HG02678 (cell line): ENCODE data around the gene SDC3.

ENCODE experiments used
- ATAC-seq: cut with Tn5 transposase; IDR thresholded peaks from one replicate; pipeline ENCODE4 v1.9.1; 2021; ENCODE audit warnings: mild to moderate bottlenecking, moderate library complexity; ENCODE audit not compliant: unreplicated experiment

Gene SDC3

DNA sequence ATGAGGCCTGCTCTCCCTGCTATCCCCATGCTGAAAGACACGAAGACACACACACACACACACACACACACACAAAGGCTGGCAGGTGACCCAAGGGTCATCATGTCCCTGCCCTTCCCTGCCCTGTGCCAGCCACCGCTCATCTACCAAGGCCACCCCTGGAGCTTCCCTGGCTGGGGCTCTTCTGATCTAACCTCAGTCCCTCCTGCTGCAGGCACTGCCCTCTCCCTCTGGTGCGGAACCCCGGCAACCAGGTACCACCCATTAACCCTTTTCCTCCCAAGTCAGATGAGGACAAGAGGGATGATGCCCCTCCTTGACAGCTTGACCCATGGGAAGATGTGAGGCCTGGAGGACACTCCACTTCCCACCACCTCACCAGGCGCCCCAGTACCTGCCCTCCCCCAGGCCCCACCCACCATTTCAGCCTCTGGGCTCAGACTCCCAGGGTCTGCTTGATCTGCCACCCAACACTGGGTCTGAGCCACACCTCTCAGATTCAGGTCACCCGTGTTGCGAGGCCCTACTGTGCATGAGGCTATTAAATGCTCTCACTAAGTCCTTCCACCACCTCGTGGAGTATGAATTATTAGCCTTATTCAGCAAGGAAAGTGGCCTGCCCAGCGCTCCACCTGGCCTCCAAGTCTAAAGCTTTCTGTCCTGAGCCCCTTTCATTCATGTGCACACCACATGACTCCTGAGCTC is 2.5 kb downstream of the SDC3 start:
- no peak for ATAC-seq

DNA sequence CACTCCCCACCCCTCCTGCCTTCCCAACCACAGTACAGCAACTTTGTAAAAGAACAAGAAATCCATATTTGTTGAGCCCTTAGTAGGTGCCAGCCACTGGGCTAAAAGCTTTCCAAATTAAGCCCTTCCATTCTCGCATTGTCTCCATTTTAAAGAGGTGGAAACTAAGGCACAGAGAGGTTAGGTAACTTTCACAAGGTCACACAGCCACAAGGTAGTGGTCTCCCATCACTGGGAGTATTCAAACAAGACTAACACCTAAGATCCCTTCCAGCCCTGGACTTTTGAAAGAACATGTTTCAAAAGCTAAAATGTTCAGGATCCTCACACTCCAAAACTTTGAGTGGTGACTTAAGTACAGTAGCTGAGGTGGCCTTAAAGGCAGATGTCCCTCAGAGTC is 3.2 kb downstream of the SDC3 start:
- ATAC-seq, result no peak

DNA sequence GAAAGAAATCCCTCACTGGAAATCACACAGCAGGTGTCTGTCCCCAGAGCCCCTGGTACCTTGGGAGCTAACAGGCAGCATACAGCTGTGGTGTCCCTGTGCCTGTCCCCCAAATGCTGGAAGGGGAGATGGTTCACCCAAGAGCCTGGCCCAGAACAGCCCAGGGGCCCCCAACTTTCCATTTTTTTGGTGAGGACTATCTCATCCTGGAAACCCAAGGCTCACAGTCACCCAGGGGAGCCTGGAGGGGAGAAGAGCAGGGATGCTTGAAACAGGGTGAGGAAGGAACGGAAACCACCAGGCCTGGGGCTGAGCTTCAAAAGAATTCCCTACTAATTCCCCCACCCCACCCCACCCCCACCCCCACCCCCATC is 3.6 kb downstream of the SDC3 start:
- no peak for ATAC-seq

DNA sequence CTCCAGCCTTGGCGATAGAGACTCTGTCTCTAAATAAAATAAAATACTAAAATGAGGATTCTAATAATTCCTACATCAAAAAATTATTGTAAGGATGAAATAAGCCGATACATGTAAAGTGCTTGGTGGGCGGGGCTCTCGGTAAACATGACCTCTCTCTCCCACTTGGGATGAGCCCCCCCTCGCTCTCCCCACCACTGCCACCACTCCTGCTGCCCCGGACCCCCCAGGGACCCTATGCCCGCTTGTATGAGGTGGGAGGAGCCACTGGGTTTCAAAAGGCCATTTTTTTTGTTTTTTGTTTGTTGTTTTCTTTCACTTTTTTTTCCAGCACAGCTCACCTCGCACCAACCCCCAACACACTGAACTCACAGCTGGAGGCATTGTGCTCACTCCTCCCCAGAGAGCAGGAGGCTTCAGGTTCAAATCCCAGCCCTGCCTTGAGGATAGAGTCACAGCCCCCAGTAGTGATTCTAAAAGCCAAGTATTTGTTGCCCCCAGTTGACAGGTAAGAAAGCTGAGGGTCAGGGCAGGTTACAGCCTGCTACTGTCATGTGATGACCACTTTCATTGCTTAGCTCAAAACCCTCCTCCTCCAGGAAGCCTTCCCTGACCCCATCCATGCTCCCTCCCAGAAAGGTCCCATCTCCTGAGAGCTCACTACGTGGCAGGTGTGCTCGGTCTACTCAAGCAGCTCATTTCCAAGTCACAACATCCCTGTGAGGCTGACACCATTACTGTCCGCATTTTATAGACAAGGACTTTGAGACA is 4.2 kb downstream of the SDC3 start:
- ATAC-seq, result no peak

DNA sequence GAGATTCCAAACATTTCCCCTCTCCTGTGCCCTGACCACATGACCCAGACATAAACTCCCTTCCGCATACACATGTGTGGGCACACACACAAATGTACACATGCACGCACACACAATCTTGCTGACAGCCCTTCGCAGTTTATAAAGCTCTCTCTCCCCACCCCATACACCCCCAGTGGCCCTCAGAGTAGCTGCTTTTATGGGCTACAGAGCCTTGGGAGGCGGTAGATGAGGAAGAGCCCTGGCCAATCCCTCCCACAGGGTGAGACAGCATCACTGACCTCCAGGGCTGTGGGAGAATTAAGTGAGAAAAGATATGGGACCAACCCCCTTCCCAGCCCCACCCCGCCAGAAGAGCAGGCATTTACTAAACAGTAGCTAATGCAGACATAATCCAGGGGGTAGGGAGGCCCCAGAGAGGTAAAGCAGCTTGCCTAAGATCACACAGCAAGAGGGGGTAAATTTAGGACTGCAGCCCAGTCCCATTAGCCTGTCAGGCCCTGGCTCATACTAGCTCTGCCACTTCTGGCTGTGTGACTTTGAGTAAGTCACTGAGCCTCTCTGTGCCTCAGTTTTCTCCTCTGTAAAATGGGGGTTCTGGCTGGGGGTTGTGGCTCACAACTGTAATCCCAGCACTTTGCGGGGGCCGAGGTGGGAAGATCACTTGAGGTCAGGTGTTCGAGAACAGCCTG is 5.1 kb downstream of the SDC3 start:
- no peak for ATAC-seq

DNA sequence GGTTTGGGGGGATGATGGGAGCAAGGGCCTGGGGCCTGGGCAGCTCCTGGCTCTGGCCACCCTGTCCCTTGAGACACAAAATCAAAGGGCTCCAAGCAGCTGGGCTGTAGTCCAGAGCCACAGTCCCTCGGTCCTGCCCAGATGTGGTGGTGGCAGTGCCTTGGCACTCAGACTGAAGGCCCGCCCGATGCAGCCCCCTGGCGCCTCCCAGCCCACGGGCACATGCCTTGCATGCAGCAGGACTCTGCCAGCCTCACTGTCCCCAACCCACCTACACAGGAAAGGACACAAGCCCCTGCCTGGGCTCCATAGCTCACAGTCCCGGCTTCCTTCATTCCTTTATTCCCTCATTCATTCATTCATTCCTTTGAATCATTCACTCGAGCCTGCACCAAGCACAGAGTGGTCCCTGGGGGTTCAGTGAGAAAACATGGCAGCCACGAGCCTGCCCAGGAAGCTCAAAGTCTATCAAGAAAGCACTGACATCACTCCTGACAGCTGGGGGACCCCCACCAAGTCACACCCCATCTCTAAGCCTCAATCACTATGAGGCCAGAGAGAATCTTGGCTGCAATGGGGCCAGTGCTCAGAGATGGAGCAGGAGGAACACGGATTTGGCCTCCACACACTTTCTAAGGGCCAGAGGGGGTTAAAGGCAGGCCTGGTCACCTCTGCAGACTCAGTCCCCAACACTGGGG is 5.8 kb downstream of the SDC3 start:
- no peak for ATAC-seq

DNA sequence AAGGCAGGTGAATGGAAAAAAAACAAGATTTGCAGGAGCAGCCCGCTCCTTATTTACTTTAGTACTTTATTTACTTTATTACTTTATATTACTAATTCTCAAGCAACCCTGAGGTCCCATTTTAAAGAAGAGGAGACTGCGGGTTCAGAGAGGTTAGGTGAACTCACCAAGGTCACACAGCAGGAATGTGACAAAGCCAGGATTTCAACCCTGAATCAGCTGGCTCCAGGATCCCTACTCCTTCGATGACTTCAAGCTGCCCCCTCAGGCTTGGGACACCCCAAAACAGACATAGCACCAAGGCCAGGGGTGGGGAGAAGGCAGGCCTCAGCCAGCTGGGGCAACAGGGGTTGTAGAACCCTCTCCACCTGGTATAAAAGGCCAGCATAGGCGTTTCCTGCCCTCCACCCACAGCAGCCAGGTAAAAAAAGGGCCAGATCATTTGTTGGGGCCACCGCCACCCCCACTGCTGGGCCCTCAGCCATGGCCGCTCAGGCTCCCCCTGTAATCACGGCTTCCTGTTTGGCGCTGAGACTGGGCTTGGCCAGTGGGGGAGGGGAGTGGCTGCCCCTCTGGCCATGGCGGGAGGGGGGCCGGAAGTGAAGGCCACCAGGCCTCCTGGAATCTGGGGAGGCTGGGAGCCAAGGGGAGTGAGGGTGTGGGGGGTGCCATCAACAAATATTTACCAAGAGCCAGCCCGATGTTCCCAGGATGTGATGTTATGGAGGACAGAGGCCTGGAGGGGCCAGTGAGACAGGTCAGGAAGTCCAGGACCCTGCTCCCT is 6.6 kb downstream of the SDC3 start:
- no peak for ATAC-seq

DNA sequence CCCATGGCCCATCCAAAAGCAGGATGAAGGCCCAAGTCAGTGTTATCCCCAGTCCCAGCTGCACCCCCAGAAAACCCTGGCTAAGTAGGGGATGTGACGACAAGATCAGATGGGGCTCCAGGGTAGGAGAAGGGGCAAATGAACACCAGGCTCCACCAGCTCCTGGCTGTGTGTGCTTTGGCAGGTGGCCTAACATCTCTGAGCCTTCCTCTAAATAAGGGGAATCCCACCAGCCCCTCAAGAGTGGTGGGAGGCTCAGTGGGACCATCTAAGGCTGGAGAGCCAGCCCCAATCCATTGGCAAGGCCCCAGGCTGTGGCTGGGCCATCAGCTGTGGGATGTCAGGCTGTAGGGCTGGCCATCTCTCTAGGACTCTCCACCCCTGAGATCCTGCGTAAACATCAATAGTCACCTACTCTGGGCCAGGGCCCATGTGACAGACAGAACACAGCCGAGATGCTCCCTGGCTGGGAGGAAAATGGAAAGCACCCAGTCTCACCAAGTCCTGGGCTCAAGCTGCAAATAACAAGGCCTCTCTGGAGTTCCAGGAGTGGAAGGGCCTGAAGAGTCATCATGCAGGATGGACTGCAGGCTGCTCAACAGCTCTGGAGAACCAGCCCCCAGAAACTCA is 7.5 kb downstream of the SDC3 start:
- no peak for ATAC-seq

DNA sequence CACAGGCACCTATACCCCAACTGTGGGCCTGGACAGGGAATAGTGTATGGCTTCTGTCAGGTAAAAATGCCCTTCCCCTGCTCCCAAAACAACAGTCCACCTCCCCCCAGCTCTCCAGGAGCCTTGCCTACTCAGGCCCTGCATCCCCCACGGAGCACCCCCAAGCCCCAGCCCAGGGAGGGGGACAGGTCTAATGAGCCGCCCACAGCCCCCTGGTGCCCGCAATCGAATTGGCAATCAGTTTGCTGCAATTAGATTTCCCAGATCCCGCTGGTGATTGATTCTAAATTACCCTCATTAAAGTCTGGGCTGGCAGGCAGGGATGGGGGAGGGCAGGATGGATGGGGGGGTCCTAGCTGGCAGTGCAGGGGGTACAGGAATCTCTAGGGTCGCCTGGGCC is 8.1 kb downstream of the SDC3 start:
- ATAC-seq, result no peak

DNA sequence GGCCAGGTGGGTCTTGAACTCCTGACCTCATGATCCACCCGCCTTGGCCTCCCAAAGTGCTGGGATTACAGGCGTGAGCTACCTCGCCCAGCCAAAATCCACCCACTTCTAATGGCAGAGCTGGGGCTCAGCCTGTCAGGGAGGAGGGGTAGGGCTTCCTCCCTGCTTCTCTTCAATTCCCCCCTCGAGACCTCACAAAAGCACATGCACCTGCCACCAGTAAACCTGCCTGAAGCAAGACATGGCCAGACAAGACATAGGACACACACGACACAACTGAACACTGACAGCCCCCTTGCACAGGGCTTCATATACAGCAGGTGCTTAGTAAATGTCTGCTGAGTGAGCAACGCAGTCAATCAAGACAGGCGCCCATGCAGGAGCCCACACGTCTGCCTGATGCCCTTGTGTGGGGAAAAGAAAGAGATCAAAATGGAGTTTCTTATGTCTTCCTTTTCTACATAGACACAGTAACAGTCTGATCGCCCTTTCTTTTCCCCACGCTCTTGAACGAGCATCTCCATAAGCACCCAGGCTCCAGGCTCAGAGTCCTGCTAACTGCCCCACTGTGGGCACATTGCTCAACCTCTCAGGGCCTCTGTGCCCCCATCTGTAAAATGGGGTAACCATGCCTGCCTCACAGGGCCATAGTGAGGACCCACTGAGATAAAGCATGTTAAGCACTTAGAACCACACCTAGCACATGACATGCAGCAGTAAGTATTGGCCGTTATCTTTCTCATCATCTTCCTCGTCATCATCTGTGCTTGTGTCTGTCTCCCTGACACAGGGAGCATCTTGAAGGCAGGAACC is 8.8 kb downstream of the SDC3 start:
- no peak for ATAC-seq

DNA sequence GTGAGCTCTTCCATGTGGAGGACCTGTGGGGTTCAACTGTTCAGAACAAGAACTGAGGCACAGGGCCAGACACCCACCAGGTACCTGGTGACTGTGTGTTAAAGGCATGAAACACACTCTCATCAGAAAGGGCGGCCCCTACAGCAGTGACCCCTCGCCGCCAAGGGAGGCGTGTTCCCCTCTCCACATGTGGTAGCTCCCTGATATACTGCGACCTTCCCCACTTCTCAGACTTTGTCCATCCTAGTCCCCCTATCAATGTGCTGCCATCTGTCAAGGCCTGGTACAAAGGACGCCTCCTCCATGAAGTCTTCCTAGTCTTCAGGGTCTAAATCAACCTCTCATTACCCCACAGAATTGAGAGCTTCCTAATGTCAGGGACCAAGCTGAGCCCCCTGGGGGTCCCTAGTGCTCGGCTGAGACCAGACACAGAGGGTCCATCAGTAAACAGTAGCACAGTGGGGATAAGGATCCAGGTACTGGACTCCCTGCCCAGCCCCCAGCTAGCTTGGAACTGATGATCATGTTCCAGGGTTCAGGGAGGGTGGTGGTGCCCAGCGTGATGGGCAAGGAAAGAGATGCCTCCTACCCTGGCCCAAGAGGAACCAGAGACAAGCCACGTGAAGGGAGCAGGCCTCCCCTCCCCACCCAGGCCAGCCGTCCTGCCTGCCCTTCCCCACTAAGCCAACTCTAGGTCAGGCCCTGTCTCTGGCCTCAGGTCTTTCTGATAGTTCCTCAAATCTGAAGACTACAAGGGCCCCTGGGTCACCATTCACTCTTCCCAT is 10.3 kb downstream of the SDC3 start:
- no peak for ATAC-seq

DNA sequence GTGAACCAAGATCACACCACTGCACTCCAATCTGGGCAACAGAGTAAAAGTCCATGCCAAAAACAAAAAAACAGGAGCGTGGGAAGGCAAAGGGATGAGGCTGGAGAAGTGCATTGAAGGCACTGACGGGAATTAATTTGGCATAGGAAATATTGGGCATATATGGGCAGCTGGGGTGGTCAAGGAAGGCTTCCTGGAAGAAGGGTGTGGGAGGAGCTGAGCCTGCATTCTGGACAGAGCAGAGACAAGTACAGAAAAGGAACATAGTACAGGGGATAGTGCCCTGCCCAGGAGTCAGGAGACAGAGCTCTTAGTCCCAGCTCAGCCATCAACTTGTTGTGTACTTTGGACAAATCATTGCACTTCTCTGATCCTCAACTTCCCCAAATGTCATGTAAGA is 11.7 kb downstream of the SDC3 start:
- ATAC-seq, result no peak

DNA sequence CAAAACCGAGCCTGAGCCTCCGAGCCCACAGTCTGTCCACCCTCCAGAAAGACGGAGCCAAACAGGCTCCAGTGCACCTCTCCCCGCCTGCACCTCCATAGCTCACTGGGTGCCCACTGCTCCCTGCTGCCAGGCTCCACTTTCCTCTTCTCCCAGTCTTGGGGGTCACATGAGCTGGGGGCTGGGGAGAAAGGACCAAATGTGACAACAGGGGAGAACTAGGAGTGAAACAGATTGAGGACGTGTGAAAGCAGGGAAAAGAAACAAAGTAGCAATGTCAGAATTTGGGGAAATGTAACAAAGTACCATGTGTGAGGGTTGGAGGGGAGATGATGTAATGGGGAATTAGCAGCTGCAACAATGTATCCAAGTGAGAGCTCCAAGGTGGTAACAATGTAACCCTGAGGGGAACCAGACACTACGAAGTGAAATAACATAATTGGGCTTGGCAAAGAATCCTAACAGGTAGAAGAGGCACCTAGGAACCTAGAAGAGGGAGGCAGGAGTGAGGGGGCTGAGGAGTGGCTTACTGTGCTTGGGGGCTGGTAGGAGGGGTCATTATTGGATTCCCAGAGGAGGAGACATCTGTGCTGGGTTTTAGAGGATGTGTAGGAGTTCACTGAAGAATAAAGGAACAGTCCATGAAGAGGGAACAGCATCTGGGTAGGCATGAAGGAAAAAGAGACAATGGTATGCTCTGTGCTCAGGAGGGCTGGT is 12.5 kb downstream of the SDC3 start:
- ATAC-seq, result no peak

DNA sequence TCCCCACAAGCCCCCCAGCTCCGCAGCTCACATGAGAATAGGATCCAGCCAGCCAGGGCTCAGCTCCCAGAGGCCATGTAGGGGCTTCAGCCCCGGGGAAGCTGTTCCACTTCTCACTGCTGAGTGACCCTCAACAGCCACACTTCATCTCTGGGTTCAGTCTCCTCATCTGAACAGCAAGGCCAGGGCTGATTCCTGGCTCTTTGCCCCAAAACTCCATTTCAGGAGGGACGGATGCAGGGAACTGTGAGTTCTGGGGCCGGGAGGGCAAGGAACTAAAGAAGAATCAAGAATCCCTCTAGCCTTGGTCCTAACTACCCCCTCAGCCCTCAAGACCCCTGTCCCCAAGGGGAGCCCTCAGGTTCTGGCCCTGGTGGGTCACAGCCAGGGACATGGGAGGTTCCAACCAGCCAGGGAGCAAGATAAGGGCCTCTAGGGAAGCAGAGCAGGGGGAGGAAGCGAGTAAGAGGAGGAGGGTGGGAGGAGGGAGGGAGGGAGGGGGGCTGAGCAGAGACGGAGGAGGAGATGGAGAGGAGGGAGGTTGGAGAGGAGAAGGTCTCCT is 13.1 kb downstream of the SDC3 start:
- no peak for ATAC-seq

DNA sequence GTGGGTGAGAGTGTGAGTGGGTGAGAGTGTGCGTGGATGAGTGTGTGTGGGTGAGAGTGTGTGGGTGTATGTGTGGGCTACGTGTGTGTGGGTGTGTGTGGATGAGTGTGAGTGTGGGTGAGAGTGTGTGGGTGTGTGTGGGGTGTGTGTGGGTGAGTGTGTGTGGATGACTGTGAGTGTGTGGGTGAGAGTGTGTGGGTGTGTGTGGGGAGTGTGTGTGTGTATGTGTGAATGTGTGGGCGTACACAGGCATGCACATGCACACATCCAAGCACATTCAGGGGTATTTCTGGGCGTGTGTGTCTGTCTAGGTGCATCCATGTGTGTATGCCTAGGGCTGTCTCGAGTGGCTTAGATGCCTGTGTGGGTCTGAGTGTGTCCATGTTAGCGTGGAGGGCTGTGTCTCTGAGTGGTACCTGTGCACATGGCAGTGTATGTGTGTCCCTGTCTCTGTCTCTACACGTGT is 14.0 kb downstream of the SDC3 start:
- no peak for ATAC-seq

DNA sequence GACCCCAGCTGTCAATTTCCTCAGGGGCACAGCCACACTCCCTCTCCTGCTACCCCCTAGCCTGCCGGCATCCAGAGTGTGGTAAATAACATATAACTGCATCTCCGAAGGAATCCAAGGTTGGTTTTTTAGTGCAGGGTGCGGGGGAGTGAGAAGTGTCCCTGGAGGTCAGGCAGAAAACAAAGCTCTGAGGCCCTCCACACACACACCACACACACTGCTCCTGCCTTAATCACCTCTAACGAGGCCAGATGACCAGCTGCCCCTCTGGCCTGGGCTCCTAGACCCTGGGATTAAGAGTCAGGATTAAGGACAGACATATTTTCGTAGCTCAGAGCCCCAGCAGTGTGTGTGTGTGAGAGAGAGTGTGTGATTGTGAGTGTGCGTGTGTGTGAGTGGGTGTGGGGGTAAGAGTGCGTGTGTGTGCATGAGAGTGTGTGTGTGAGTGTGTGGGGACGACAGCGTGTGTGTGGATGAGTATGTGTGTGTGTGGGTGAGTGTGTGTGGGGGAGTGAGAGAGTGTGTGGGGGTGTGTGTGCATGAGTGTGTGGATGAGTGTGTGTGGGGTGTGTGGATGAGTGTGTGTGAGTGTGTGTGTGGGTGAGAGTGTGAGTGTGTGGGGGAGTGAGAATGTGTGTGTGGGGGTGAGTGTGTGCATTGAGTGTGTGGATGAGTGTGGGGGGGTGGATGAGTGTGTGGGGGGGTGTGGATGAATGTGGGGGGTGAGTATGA is 14.6 kb downstream of the SDC3 start:
- no peak for ATAC-seq

DNA sequence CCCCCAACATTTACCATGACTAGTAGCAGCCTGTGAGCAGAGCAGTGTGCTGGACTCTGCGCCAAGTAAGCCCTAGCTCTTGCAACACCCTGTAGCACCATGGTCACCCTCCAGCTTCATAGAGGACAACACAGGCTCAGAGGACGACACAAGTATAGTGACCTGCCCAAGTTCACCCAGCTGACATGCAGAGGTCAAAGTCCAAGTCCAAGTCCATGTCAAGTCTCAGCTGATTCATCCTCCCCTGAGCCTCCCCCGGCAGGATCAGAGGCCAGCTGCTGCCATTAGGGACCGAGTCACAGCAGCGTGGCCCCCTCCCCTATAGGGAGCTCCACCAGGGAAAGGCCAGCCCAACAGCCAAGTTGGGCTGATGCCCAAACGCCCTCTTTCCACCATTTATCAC is 15.9 kb downstream of the SDC3 start:
- ATAC-seq, result no peak
